IPS DF 19.7 (cell line): ENCODE data around the gene NEB.
"Not testable (repeated sequence)": the region's sequence is repeated elsewhere in the genome, so short reads cannot be mapped to it uniquely, and the experiment has no call there.

Experiments
- DNase-seq: peaks from one replicate; pipeline ENCODE4 v3.0.0-alpha.2; 2013; ENCODE audit warnings: low read depth, low spot score

NEB gene

DNA sequence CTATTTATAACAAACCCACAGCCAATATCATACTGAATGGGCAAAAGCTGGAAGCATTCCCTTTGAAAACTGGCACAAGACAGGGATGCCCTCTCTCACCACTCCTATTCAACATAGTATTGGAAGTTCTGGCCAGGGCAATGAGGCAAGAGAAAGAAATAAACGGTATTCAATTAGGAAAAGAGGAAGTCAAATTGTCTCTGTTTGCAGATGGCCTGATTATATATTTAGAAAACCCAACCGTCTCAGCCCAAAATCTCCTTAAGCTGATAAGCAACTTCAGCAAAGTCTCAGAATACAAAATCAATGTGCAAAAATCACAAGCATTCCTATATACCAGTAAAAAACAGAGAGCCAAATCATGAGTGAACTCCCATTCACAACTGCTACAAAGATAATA is 176.4 kb downstream of the NEB start:
- DNase-seq = not testable (repeated sequence)

DNA sequence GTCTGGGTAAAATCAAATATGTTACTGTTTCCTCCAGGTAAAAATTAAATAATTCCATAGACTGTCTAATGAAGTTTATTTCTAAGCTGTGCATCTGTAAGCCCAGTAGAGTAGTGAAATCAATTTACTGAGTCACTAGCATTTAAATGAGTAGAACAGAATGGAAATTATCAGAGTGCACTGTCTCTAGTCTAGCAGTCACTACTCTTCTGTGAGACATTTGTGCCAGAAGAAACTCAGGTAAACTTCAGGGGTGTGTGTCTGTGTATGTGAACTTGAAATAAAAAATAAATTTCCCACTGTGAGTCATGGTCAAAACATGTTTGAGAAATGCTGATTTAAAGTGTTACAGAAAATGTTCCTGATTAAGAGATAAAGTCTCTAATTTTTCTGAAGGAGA is 178.2 kb downstream of the NEB start:
- no peak for DNase-seq

DNA sequence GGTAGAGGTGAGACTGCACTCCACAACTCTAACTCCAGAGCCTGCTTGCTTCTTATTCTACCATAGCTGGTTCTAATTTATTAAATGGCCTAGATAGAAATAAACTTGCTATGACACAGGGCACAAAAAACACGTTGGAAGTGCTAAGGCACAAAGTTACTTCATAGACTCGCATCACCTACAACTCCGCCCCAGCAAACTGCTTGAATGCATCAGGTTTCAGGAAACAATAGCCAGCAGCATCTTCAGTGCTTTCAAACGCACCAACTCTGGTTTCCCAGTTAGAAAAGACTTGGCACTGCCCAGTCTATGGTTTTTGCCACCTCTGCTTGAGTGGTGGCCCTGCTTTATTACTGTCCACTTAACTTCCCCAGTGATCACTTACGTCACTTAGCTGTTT is 182.0 kb downstream of the NEB start:
- no peak for DNase-seq

DNA sequence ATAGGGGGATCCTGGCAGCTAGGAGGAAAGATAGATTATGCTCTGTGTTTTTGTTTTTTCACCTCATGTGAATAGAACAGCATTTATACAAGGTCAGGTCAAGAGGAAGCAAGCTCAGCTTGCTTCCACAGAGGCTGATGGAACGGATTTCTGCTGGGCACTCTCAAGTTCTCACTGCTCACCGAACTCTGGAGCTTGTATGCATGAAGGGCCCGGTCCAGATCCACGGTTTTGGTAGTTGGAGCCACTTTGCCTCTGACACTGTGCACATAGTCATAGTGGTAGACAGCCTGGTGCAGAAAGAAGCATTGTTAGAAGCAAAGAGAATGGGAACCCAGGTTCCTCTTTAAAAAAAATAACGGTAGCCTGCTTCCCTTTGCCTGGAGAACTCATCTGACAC is 182.7 kb downstream of the NEB start:
- DNase-seq = no peak

DNA sequence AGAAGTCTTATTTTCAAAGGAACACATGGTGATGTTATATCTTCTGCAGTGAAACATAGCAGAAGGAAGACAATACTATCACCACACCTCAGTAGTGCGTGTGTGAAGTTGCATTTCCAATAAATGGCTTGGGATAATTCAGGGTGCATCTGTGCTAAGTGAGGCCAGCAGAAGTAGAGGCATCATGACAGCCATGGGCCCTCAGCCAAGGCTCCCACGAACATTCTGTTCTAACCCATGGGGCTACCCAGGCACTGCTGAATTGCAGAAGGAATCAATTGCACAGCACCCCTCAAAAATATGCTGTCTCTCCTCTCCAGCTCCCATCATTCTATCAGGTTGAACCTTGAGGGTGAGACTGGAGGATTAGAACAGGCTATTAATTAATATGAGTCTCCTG is 185.1 kb downstream of the NEB start:
- DNase-seq = no peak

- DNase-seq = no peak
These were observed 189.8 kb downstream of the NEB start for GRCh38 chr2:151544449-151544848.

DNA sequence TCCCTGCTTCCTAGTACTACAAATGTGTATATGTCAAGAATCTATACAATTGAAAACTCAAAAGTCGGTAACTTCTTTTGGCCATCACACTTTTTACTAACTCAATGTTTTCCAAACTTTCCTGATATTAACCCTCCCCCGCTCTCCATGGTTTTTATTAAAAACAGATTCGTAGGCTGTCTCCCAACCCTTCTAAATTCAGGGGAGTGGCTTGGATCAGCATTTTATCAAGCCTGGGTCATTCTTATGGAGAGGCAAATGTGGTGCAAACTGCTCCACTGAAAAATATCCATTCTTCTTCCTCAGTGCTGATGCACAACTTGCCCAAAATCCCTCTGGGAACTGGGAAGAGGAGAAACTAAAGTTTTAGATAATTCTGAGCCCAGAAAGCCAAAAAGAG is 190.4 kb downstream of the NEB start:
- no peak for DNase-seq

DNA sequence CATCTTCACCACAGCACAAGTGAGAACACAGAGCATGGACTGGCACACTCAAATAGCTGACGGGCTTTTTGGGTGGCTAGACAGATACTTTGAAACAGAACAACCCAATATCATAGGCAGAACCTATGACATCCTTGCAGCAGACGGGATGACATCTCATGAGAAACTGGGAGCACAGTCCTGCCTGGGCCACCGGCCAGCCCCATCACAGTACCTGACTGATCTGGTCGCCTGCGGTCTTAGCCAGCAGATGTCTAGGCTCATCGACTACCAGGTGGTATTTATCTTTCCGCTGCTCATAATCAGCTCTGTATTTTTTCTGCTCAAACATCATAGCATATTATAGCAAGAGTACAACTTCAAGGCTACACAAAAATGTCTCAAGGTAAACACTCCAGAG is 200.3 kb downstream of the NEB start:
- DNase-seq = no peak

GRCh38 chr2:151533127-151533526 is 201.1 kb downstream of the NEB start:
- no peak for DNase-seq

DNA sequence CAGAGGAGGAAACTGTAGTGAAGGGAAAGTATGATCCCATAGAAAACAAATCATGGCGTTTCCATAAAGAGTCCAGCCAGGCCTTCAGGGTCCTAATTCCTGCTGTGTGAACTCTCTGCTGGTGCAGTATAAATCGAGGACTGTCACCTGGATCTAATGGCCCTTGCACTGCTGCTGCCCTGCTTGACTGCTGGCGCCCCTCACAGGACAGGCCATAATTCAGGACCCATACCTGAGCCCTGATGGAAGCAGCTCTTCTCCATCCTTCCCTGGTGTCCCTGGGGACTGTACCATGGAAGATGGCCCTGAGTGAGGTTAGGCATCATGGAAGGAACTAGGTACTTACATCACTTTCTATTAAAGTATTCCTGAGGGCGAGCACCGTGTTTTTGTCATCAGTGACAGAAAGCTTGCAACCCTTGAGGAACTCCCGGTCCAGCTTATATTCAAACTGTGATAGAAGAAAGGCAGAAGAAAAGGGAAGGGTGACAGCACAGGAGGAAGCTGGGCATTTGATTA is 207.6 kb downstream of the NEB start:
- no peak for DNase-seq

DNA sequence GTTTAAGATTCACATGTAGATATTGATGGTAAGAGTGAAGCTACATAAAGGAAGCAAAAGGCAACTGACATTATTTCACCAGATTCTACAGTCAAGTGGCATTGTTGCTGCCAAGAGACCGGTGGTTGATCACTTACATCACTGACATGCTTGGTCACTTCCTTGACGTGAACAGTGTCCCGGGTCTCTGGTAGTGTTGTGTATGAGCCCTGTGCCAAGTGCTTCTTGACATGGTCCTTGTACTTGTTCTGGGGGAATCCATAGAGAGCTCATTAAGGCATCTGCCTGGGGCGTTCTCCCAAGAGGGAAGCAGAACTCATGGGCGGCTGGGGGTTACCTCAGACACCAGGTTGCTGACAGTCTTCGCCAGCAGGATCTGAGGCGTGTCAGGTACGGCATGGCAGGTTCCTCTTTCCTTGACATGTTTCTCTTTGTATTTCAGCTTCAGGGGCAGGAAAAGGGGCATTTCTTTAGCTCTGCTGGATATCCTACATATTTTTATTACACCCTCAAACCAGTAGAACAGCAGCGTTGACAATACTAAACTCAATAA is 208.4 kb downstream of the NEB start:
- DNase-seq = no peak

GRCh38 chr2:151523850-151524249 is 210.4 kb downstream of the NEB start:
- no peak for DNase-seq

- no peak for DNase-seq
These were observed 211.7 kb downstream of the NEB start for GRCh38 chr2:151522556-151522955.

DNA sequence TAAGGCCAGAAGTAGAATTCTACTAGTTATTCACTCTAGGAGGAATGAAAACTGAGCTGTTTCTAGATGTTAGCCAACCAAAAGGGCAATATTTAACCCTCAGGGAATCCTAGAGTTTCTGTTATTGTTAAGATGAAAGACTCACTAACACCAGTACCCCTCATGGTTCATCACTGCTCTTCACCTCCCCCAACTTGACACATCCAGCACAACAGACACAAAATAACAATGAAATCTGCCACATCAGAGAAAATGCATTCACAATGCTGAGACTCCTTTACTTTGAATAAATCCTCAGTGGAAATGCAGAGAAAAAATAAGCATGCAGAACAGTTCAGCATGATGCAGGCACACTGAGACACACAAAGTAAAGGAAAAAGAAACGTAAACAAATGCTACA is 213.3 kb downstream of the NEB start:
- no peak for DNase-seq

DNA sequence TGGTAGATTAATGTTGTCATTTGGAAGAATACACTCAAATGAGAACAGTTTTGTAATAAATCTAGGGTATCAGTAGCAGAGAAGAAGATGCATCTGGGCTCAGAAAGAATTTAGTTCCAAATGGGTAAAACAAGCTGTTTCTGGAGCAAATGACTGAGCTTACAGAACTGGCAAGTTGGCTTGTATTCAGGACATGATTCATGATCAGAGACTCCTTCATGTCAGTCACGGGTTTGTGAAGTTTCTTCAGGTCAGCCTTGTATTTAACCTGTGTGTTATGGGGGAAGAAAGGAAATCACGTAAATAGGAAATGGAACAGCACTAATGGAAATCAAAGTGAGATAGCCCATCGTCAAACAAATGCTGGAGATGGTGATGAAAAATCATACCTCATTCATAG is 215.5 kb downstream of the NEB start:
- DNase-seq = no peak

GRCh38 chr2:151508519-151508918 is 225.8 kb downstream of the NEB start:
- DNase-seq = no peak

- DNase-seq = no peak
These were observed 228.1 kb downstream of the NEB start for GRCh38 chr2:151506170-151506569.

- DNase-seq = peak; percentile 5
These were observed 236.1 kb downstream of the NEB start for GRCh38 chr2:151498178-151498577.

GRCh38 chr2:151491496-151491895 is 242.8 kb downstream of the NEB start:
- no peak for DNase-seq

GRCh38 chr2:151490276-151490675 is 244.0 kb downstream of the NEB start:
- DNase-seq = no peak

DNA sequence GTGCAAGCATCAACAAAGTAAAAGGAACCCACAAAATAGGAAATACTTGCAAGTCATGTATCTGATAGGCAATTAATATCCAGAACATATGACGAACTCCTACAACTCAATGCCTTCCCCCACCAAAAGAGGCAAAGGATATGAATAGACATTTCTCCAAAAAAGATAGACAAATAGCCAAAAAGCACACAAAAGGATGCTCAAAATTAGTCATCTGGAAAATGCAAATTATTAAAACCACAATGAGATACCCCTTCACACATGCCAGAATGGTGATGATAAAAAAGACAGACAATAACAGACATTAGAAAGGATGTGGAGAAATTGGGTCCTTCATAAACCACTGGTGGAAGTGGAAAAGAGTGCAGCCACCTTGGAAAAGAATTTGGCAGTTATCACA is 248.2 kb downstream of the NEB start:
- no peak for DNase-seq

- DNase-seq = no peak
These were observed 250.2 kb downstream of the NEB start for GRCh38 chr2:151484100-151484499.

DNA sequence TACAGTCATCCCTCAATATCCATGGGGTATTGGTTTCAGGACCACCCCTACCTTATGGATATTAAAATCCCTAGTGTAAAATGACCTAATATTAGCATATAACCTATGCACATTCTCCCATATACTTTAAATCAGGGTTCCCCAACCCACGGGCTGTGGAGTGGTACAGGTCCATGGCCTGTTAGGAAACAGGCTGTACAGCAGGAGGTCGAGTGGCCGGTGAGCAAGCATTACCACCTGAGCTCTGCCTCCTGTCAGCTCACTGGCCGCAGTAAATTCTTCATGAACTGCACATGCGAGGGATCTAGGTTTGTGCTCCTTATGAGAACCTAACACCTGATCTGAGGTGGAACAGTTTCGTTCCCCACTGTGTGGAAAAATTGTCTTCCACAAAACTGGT is 250.7 kb downstream of the NEB start:
- DNase-seq = no peak

DNA sequence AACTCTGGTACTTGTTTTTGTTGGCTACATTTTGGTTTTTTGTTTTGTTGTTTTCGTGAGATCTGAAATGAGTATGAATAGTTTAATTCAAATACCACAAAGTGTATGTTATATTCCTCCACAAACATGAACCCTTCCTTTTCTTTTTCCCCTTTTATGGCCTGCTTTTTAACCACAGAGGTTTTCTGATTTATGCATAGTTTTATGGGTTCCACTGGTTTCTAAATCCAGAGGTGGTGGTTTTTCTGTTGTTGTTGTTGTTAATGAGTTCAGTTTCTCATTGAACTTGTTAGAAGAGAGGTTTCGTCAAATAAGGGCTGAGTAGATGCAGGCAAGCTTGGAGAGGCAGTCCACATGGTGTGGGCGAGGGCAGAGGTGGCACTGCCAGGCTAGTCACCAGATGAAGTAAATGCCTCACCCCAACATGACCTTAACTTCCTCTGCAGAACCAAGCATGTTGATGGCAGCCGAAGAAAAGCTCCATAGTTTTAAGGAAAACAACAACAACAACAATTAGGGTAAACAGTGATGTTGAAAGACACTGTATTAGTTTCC is 252.0 kb downstream of the NEB start:
- DNase-seq = no peak
